IPS-15b (cell line): ENCODE data around the gene PLEKHF1.

ENCODE experiments used
- H3K27me3 ChIP-seq: one replicate; pipeline ENCODE4 v1.6.1; 2013; ENCODE audit warnings: low read length; ENCODE audit not compliant: control insufficient read depth, insufficient read depth
- H3K36me3 ChIP-seq: one replicate; pipeline ENCODE4 v1.6.1; 2013; ENCODE audit warnings: low read length; ENCODE audit not compliant: control insufficient read depth, insufficient read depth
- H3K4me1 ChIP-seq: one replicate; pipeline ENCODE4 v1.6.1; 2013; ENCODE audit warnings: mild to moderate bottlenecking, low read length; ENCODE audit not compliant: control insufficient read depth, insufficient read depth
- H3K4me3 ChIP-seq: one replicate; pipeline ENCODE4 v1.5.1; 2013; ENCODE audit warnings: low read depth, low read length
- H3K9ac ChIP-seq: one replicate; pipeline ENCODE4 v1.6.1; 2013; ENCODE audit warnings: low read depth, mild to moderate bottlenecking, low read length
- H3K9me3 ChIP-seq: one replicate; pipeline ENCODE4 v1.6.1; 2013; ENCODE audit warnings: mild to moderate bottlenecking, low read length; ENCODE audit not compliant: control insufficient read depth, insufficient read depth

The PLEKHF1 gene

GRCh38 chr19:29687244-29687896, 22.1 kb downstream of the PLEKHF1 start:
- Histone ChIP-seq H3K27me3 (no peaks in the 10 kb centered on the region), H3K4me3 (no peak overlapping the region), H3K9me3 (no peaks in the 10 kb centered on the region), H3K36me3 (no peaks in the 10 kb centered on the region), H3K4me1 (peaks cover 2% of the 10 kb centered on the region), H3K9ac (no peak overlapping the region)

- no peaks in the 10 kb centered on the region for H3K4me1 ChIP-seq
- no peak overlapping the region for H3K9ac ChIP-seq
- no peaks in the 10 kb centered on the region for H3K9me3 ChIP-seq
- H3K27me3 ChIP-seq: no peaks in the 10 kb centered on the region
- H3K4me3 ChIP-seq: no peak overlapping the region
- no peaks in the 10 kb centered on the region for H3K36me3 ChIP-seq
These were observed 22.9 kb downstream of the PLEKHF1 start for GRCh38 chr19:29687897-29688728.

- Histone ChIP-seq H3K4me3 (no peak overlapping the region), H3K4me1 (no peaks in the 10 kb centered on the region), H3K9ac (no peak overlapping the region), H3K36me3 (no peaks in the 10 kb centered on the region), H3K9me3 (no peaks in the 10 kb centered on the region), H3K27me3 (no peaks in the 10 kb centered on the region)
These were observed 25.6 kb downstream of the PLEKHF1 start for GRCh38 chr19:29690842-29691241.

GRCh38 chr19:29694161-29694560, 28.9 kb downstream of the PLEKHF1 start:
- H3K9me3 ChIP-seq: no peaks in the 10 kb centered on the region
- no peak overlapping the region for H3K9ac ChIP-seq
- no peak overlapping the region for H3K4me3 ChIP-seq
- H3K36me3 ChIP-seq: no peaks in the 10 kb centered on the region
- H3K4me1 ChIP-seq: no peaks in the 10 kb centered on the region
- no peaks in the 10 kb centered on the region for H3K27me3 ChIP-seq

GRCh38 chr19:29694669-29695627, 29.7 kb downstream of the PLEKHF1 start:
- Histone ChIP-seq H3K36me3 (no peaks in the 10 kb centered on the region), H3K4me1 (no peaks in the 10 kb centered on the region), H3K9ac (no peak overlapping the region), H3K27me3 (no peaks in the 10 kb centered on the region), H3K4me3 (no peak overlapping the region), H3K9me3 (no peaks in the 10 kb centered on the region)

- no peaks in the 10 kb centered on the region for H3K4me1 ChIP-seq
- H3K36me3 ChIP-seq: no peaks in the 10 kb centered on the region
- H3K9ac ChIP-seq: no peak overlapping the region
- no peak overlapping the region for H3K4me3 ChIP-seq
- H3K9me3 ChIP-seq: no peaks in the 10 kb centered on the region
- no peaks in the 10 kb centered on the region for H3K27me3 ChIP-seq
These were observed 30.7 kb downstream of the PLEKHF1 start for GRCh38 chr19:29695765-29696564.

- no peaks in the 10 kb centered on the region for H3K4me1 ChIP-seq
- no peak overlapping the region for H3K9ac ChIP-seq
- no peak overlapping the region for H3K4me3 ChIP-seq
- H3K27me3 ChIP-seq: no peaks in the 10 kb centered on the region
- no peaks in the 10 kb centered on the region for H3K36me3 ChIP-seq
- no peaks in the 10 kb centered on the region for H3K9me3 ChIP-seq
These were observed 31.2 kb downstream of the PLEKHF1 start for GRCh38 chr19:29696565-29696846.

GRCh38 chr19:29697523-29698261, 32.4 kb downstream of the PLEKHF1 start:
- no peaks in the 10 kb centered on the region for H3K4me1 ChIP-seq
- no peaks in the 10 kb centered on the region for H3K27me3 ChIP-seq

GRCh38 chr19:29699861-29700260, 34.6 kb downstream of the PLEKHF1 start:
- H3K36me3 ChIP-seq: peaks cover 5% of the 10 kb centered on the region
- H3K4me3 ChIP-seq: no peak overlapping the region
- H3K27me3 ChIP-seq: no peaks in the 10 kb centered on the region

More at GRCh38 chr19:29697523-29698261, 32.4 kb downstream of the PLEKHF1 start:
- no peak overlapping the region for H3K9ac ChIP-seq
- H3K36me3 ChIP-seq: peaks cover 5% of the 10 kb centered on the region
- no peaks in the 10 kb centered on the region for H3K9me3 ChIP-seq
- H3K4me3 ChIP-seq: no peak overlapping the region

GRCh38 chr19:29700498-29700897, 35.2 kb downstream of the PLEKHF1 start:
- peaks cover 5% of the 10 kb centered on the region for H3K36me3 ChIP-seq
- no peaks in the 10 kb centered on the region for H3K4me1 ChIP-seq
- H3K27me3 ChIP-seq: no peaks in the 10 kb centered on the region
- H3K9ac ChIP-seq: no peak overlapping the region
- H3K4me3 ChIP-seq: no peak overlapping the region
- H3K9me3 ChIP-seq: no peaks in the 10 kb centered on the region

More at GRCh38 chr19:29699861-29700260, 34.6 kb downstream of the PLEKHF1 start:
- Histone ChIP-seq H3K9me3 (no peaks in the 10 kb centered on the region), H3K4me1 (no peaks in the 10 kb centered on the region), H3K9ac (no peak overlapping the region)
